ENCODE measurements around the gene ATRN. TPM values are rescaled to one million over a fixed set of nuclear protein-coding genes. Genes with fewer than 3 reads are reported as not detected.

Gene ATRN
- total RNA-seq, 1 donor from 2014 or later = 52.0 TPM

- peaks cover 8% of the 10 kb centered on the region for H3K27me3 Mint-ChIP-seq (ENCODE audit: low read depth)
- H3K27ac Mint-ChIP-seq (ENCODE audit: unreplicated experiment) = peak overlapping the region; percentile 84
- no peak for TF ChIP-seq CTCF (IDR thresholded peaks at IDR 0.05)
- no peaks in the 10 kb centered on the region for H3K9me3 Mint-ChIP-seq (ENCODE audit: low read depth)
- peaks cover 38% of the 10 kb centered on the region for H3K4me1 Mint-ChIP-seq (ENCODE audit: low read depth)
- H3K4me3 Mint-ChIP-seq (ENCODE audit: unreplicated experiment) = peak overlapping the region; percentile 47
- H3K36me3 Mint-ChIP-seq (ENCODE audit: low read depth) = peaks cover 2% of the 10 kb centered on the region
- peak; percentile 85 for DNase-seq (ENCODE audit: low spot score)
Measured at GRCh38 chr20:3679749-3680700, 209.2 kb downstream of the ATRN start.

- Mint-ChIP-seq H3K4me1 (ENCODE audit: low read depth) (peaks cover 38% of the 10 kb centered on the region), H3K27me3 (ENCODE audit: low read depth) (peaks cover under 1% of the 10 kb centered on the region)
Measured at GRCh38 chr20:3680701-3681351, 210.0 kb downstream of the ATRN start.

GRCh38 chr20:3681352-3681930, 210.6 kb downstream of the ATRN start:
- Mint-ChIP-seq H3K4me1 (ENCODE audit: low read depth) (peaks cover 39% of the 10 kb centered on the region), H3K9me3 (ENCODE audit: low read depth) (no peaks in the 10 kb centered on the region), H3K36me3 (ENCODE audit: low read depth) (no peaks in the 10 kb centered on the region), H3K4me3 (ENCODE audit: unreplicated experiment) (peak overlapping the region; percentile 68), H3K27ac (ENCODE audit: unreplicated experiment) (no peak overlapping the region), H3K27me3 (ENCODE audit: low read depth) (peaks cover under 1% of the 10 kb centered on the region)
- no peak for DNase-seq (ENCODE audit: low spot score)
- no peak for TF ChIP-seq CTCF (IDR thresholded peaks at IDR 0.05)

More at GRCh38 chr20:3680701-3681351, 210.0 kb downstream of the ATRN start:
- Mint-ChIP-seq H3K4me3 (ENCODE audit: unreplicated experiment) (peak overlapping the region; percentile 68), H3K36me3 (ENCODE audit: low read depth) (no peaks in the 10 kb centered on the region), H3K9me3 (ENCODE audit: low read depth) (no peaks in the 10 kb centered on the region), H3K27ac (ENCODE audit: unreplicated experiment) (peak overlapping the region; percentile 84)
- TF ChIP-seq CTCF (IDR thresholded peaks at IDR 0.05) = no peak
- DNase-seq (ENCODE audit: low spot score) = peak; percentile 90

GRCh38 chr20:3681931-3682781, 211.3 kb downstream of the ATRN start, which contains the start of gene ADAM33:
Gene ADAM33, minus strand, starts transcription at chr20:3682010. Its CDS starts 6 bp downstream, at chr20:3682004.
- Mint-ChIP-seq H3K36me3 (ENCODE audit: low read depth) (no peaks in the 10 kb centered on the region), H3K27ac (ENCODE audit: unreplicated experiment) (no peak within 1 kb of the TSS), H3K4me1 (ENCODE audit: low read depth) (peaks cover 39% of the 10 kb centered on the region), H3K9me3 (ENCODE audit: low read depth) (no peaks in the 10 kb centered on the region), H3K4me3 (ENCODE audit: unreplicated experiment) (peak within 1 kb of the TSS; percentile 68), H3K27me3 (ENCODE audit: low read depth) (peaks cover 4% of the 10 kb centered on the region)
- TF ChIP-seq CTCF (IDR thresholded peaks at IDR 0.05) = no peak
- no peak for DNase-seq (ENCODE audit: low spot score)
